ENCODE measurements around the gene LRTM2.

Gene LRTM2

GRCh38 chr12:1880876-1881275, 60.5 kb downstream of the LRTM2 start:
- no peaks in the 10 kb centered on the region for H3K36me3 ChIP-seq (ENCODE audit: control insufficient read depth in 2 of 2, insufficient read depth in 1 of 2, low read length in 2 of 2)
- ChIA-PET POLR2A (interaction anchor here (0.5 kb wide), 1 partner anchor 1248 kb away, joined by 3 read pairs; no protein-coding TSS in a partner anchor), CTCF (no interaction called here)

More at GRCh38 chr12:1880876-1881275, 60.5 kb downstream of the LRTM2 start:
- TF ChIP-seq, protein P1, sequence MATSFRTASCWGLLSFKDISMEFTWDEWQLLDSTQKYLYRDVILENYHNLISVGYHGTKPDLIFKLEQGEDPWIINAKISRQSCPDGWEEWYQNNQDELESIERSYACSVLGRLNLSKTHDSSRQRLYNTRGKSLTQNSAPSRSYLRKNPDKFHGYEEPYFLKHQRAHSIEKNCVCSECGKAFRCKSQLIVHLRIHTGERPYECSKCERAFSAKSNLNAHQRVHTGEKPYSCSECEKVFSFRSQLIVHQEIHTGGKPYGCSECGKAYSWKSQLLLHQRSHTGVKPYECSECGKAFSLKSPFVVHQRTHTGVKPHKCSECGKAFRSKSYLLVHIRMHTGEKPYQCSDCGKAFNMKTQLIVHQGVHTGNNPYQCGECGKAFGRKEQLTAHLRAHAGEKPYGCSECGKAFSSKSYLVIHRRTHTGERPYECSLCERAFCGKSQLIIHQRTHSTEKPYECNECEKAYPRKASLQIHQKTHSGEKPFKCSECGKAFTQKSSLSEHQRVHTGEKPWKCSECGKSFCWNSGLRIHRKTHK (tag by site-specific recombination; IDR thresholded peaks at IDR 0.05), result no peak
- no peak for TF ChIP-seq ZNF394 (tag by site-specific recombination; IDR thresholded peaks at IDR 0.05; ENCODE audit: borderline replicate concordance)
- TF ChIP-seq GLI2 (tag by site-specific recombination; IDR thresholded peaks at IDR 0.05; ENCODE audit: borderline replicate concordance, low read depth), result no peak
- no peak for TF ChIP-seq ZNF837 (tag by site-specific recombination; IDR thresholded peaks at IDR 0.05)
- no peak for TF ChIP-seq ZNF529 (tag by site-specific recombination; IDR thresholded peaks at IDR 0.05; ENCODE audit: insufficient replicate concordance)
- no peak for TF ChIP-seq ZNF555 (tag by site-specific recombination; conservative IDR thresholded peaks at IDR 0.05)
- TF ChIP-seq SALL2 (tag by site-specific recombination; IDR thresholded peaks at IDR 0.05; ENCODE audit: borderline replicate concordance), result no peak
- TF ChIP-seq ZNF544 (tag by site-specific recombination; IDR thresholded peaks at IDR 0.05), result no peak
- no peak for TF ChIP-seq ZNF362 (tag by site-specific recombination; IDR thresholded peaks at IDR 0.05)
- TF ChIP-seq TCF7L2 (IDR thresholded peaks at IDR 0.05; ENCODE audit: borderline replicate concordance, low read depth, low read length), result no peak
- TF ChIP-seq ZNF580 (tag by site-specific recombination; IDR thresholded peaks at IDR 0.05), result no peak
- no peak for TF ChIP-seq EGR2 (tag by site-specific recombination; IDR thresholded peaks at IDR 0.05; ENCODE audit: low read depth)
- TF ChIP-seq ZNF350 (tag by site-specific recombination; IDR thresholded peaks at IDR 0.05), result no peak
- TF ChIP-seq FEZF1 (tag by site-specific recombination; IDR thresholded peaks at IDR 0.05), result no peak
- TF ChIP-seq ZBTB21 (tag by site-specific recombination; IDR thresholded peaks at IDR 0.05), result no peak
- no peak for TF ChIP-seq TSHZ1 (tag by site-specific recombination; IDR thresholded peaks at IDR 0.05; ENCODE audit: borderline replicate concordance)
- TF ChIP-seq, protein P2, sequence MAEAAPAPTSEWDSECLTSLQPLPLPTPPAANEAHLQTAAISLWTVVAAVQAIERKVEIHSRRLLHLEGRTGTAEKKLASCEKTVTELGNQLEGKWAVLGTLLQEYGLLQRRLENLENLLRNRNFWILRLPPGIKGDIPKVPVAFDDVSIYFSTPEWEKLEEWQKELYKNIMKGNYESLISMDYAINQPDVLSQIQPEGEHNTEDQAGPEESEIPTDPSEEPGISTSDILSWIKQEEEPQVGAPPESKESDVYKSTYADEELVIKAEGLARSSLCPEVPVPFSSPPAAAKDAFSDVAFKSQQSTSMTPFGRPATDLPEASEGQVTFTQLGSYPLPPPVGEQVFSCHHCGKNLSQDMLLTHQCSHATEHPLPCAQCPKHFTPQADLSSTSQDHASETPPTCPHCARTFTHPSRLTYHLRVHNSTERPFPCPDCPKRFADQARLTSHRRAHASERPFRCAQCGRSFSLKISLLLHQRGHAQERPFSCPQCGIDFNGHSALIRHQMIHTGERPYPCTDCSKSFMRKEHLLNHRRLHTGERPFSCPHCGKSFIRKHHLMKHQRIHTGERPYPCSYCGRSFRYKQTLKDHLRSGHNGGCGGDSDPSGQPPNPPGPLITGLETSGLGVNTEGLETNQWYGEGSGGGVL (tag by site-specific recombination; IDR thresholded peaks at IDR 0.05), result no peak
- TF ChIP-seq, protein P3, sequence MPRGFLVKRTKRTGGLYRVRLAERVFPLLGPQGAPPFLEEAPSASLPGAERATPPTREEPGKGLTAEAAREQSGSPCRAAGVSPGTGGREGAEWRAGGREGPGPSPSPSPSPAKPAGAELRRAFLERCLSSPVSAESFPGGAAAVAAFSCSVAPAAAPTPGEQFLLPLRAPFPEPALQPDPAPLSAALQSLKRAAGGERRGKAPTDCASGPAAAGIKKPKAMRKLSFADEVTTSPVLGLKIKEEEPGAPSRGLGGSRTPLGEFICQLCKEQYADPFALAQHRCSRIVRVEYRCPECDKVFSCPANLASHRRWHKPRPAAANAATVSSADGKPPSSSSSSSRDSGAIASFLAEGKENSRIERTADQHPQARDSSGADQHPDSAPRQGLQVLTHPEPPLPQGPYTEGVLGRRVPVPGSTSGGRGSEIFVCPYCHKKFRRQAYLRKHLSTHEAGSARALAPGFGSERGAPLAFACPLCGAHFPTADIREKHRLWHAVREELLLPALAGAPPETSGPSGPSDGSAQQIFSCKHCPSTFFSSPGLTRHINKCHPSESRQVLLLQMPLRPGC (tag by site-specific recombination; IDR thresholded peaks at IDR 0.05), result no peak
- TF ChIP-seq MZF1 (tag by site-specific recombination; IDR thresholded peaks at IDR 0.05; ENCODE audit: borderline replicate concordance), result no peak
- TF ChIP-seq, protein P4, sequence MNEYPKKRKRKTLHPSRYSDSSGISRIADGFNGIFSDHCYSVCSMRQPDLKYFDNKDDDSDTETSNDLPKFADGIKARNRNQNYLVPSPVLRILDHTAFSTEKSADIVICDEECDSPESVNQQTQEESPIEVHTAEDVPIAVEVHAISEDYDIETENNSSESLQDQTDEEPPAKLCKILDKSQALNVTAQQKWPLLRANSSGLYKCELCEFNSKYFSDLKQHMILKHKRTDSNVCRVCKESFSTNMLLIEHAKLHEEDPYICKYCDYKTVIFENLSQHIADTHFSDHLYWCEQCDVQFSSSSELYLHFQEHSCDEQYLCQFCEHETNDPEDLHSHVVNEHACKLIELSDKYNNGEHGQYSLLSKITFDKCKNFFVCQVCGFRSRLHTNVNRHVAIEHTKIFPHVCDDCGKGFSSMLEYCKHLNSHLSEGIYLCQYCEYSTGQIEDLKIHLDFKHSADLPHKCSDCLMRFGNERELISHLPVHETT (tag by site-specific recombination; IDR thresholded peaks at IDR 0.05), result no peak
- H3K9me3 ChIP-seq (ENCODE audit: control insufficient read depth, insufficient read depth, low read depth, low read length), result no peaks in the 10 kb centered on the region
- H3K4me1 ChIP-seq (ENCODE audit: control insufficient read depth, insufficient read depth, low read length), result no peaks in the 10 kb centered on the region
- H3K27ac ChIP-seq (ENCODE audit: extremely low read depth, low read depth, low read length), result no peak overlapping the region
- H3K4me3 ChIP-seq (ENCODE audit: low read depth, low read length), result no peak overlapping the region
